Spleen (tissue), 11 donors: ENCODE data around the gene PCP2. TPM values are rescaled to one million over a fixed set of nuclear protein-coding genes. Genes with fewer than 3 reads are reported as not detected.

Source experiments
- DNase-seq: peaks from one replicate; pipeline ENCODE4 v3.0.0-alpha.2; 2020
- H3K27ac ChIP-seq, 8 donors: fragments of 200-600 bp; sonication (generic) in 7 of 8; 1 replicate in 4 of 8; 2 replicates in 4 of 8; pipeline versions ENCODE4 v1.5.0 to v1.8.0; 2016 to 2021; ENCODE audit warnings: inconsistent platforms in 4 of 8, mild to moderate bottlenecking in 4 of 8, moderate library complexity in 1 of 8
- H3K27me3 ChIP-seq, 7 donors: fragments of 200-600 bp; sonication (generic) in 6 of 7; replicated peaks in 1 of 7; 1 replicate in 4 of 7; 2 replicates in 3 of 7; pipeline versions ENCODE4 v1.5.0 to v1.8.0; 2016 to 2021; ENCODE audit warnings: inconsistent platforms in 3 of 7, mild to moderate bottlenecking in 1 of 7
- H3K36me3 ChIP-seq, 6 donors: fragments of 200-600 bp; sonication (generic) in 5 of 6; 1 replicate in 4 of 6; 2 replicates in 2 of 6; pipeline versions ENCODE4 v1.5.0 to v1.8.0; 2016 to 2021; ENCODE audit warnings: inconsistent platforms in 2 of 6
- H3K4me1 ChIP-seq, 6 donors: fragments of 200-600 bp; sonication (generic) in 5 of 6; 1 replicate in 3 of 6; 2 replicates in 3 of 6; pipeline versions ENCODE4 v1.5.0 to v1.8.0; 2016 to 2021; ENCODE audit warnings: inconsistent platforms in 3 of 6
- H3K4me3 ChIP-seq, 8 donors: fragments of 200-600 bp; sonication (generic) in 7 of 8; 1 replicate in 4 of 8; 2 replicates in 4 of 8; pipeline versions ENCODE4 v1.5.0 to v1.8.0; 2016 to 2021; ENCODE audit warnings: inconsistent platforms in 4 of 8, mild to moderate bottlenecking in 4 of 8, moderate library complexity in 2 of 8
- H3K9me3 ChIP-seq, 8 donors: fragments of 200-600 bp; sonication (generic) in 7 of 8; 1 replicate in 4 of 8; 2 replicates in 4 of 8; pipeline versions ENCODE4 v1.5.0 to v1.8.0; 2016 to 2021; ENCODE audit warnings: inconsistent platforms in 4 of 8
- POLR2A ChIP-seq, 3 donors: fragments of 450-650 bp; IDR thresholded peaks; one replicate each; pipeline ENCODE4 v1.5.1; 2017; ENCODE audit warnings: antibody characterized with exemption in 3 of 3, mild to moderate bottlenecking in 1 of 3
- POLR2AphosphoS5 ChIP-seq, 3 donors: sonication (generic); formaldehyde crosslinking; IDR thresholded peaks; one replicate each; pipeline ENCODE4 v1.5.1; 2017; ENCODE audit warnings: antibody characterized with exemption in 3 of 3
- WGBS, 5 donors: extraction: QIAGEN DNeasy Blood & Tissue Kit in 3 of 5; methylation state at CpG; one replicate each; pipeline versions ENCODE4 v1.1.5 to v1.1.7; 2013 to 2018; 5-methylcytosine and 5-hydroxymethylcytosine counted together
- intact Hi-C: fragments of 100-400 bp; cut with DNase I; formaldehyde crosslinking; loops from one replicate; pipeline ENCODE4 v1.15.0; 2023; ENCODE audit warnings: low total_unique reads
- polyA plus RNA-seq, 3 donors: library from polyadenylated mRNA; stranded (reverse); fragments of 200-250 nt; gene quantifications; one replicate each; pipeline ENCODE4 v1.2.1, GENCODE V29; 2013
- total RNA-seq, 7 donors: library from RNA; depleted of rRNA in 3 of 7; stranded (reverse); fragments of >200 nt in 3 of 7; fragmentation: NEBNext Ultra II Directional in 4 of 7; extraction: Animal tissue kit (Norgen Biotek cat#: 25700) in 4 of 7; gene quantifications; one replicate each; pipeline versions ENCODE4 v1.1.0 to v1.2.1, GENCODE V29; 2016 to 2021
- TF ChIP-seq, protein P1 (sequence below), 11 experiments: fragments of 200-600 bp in 7 of 11; fragments of 450-650 bp in 4 of 11; sonication (generic) in 4 of 11; IDR thresholded peaks in 8 of 11; conservative IDR thresholded peaks in 3 of 11; 1 replicate in 7 of 11; 2 replicates in 4 of 11; pipeline versions ENCODE4 v1.4.0 to v1.8.0; 2016 to 2021; ENCODE audit warnings: antibody characterized with exemption in 11 of 11, inconsistent platforms in 4 of 11, mild to moderate bottlenecking in 1 of 11
- donor health status: healthy with polysubstance abuse.
- donor health status: DM: no; HTN: no; CAD: no; lungs with moderate emphysema.
- donor health status: DM: no; HTN: no; CAD: no.
- donor health status: Bipolar disorder and iron deficiency.
- donor health status: healthy.
- donor health status: DM: no; HTN: no; CAD: no.
- donor health status: DM: yes; HTN: yes; CAD: no.

The PCP2 gene
- total and polyA plus RNA-seq, 10 donors = 1.5 to 5.9 (median 2.5) TPM; not detected in 1

- Histone ChIP-seq H3K27ac (no peak overlapping the region), H3K36me3 (peaks cover 0 to 69% (median 23%) of the 10 kb centered on the region in 6 donors), H3K4me1 (peaks cover 6 to 67% (median 38%) of the 10 kb centered on the region in 6 donors), H3K27me3 (peaks cover 0 to 14% (median 0%) of the 10 kb centered on the region in 7 donors), H3K4me3 (no peak overlapping the region), H3K9me3 (no peaks in the 10 kb centered on the region)
- intact Hi-C loops = no loop called here
- 91 to 95% (median 94%) methylated on average over 9 to 11 of the region's 11 CpGs for WGBS, 5 donors
- DNase-seq = no peak
- TF ChIP-seq POLR2A (IDR thresholded peaks at IDR 0.05) (no peak), POLR2AphosphoS5 (IDR thresholded peaks at IDR 0.05) (peak in 1 of 3 donors; percentile 36)
- TF ChIP-seq, protein P1, sequence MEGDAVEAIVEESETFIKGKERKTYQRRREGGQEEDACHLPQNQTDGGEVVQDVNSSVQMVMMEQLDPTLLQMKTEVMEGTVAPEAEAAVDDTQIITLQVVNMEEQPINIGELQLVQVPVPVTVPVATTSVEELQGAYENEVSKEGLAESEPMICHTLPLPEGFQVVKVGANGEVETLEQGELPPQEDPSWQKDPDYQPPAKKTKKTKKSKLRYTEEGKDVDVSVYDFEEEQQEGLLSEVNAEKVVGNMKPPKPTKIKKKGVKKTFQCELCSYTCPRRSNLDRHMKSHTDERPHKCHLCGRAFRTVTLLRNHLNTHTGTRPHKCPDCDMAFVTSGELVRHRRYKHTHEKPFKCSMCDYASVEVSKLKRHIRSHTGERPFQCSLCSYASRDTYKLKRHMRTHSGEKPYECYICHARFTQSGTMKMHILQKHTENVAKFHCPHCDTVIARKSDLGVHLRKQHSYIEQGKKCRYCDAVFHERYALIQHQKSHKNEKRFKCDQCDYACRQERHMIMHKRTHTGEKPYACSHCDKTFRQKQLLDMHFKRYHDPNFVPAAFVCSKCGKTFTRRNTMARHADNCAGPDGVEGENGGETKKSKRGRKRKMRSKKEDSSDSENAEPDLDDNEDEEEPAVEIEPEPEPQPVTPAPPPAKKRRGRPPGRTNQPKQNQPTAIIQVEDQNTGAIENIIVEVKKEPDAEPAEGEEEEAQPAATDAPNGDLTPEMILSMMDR (IDR thresholded peaks at IDR 0.05 in 8 of 11, conservative IDR thresholded peaks at IDR 0.05 in 3 of 11) = no peak
Measured at GRCh38 chr19:7640803-7641202, 7.3 kb upstream of the PCP2 start.

GRCh38 chr19:7639863-7640348, 6.4 kb upstream of the PCP2 start:
- peaks cover 0 to 60% (median 17%) of the 10 kb centered on the region in 6 donors for H3K36me3 ChIP-seq
- intact Hi-C loops = no loop called here

DNA sequence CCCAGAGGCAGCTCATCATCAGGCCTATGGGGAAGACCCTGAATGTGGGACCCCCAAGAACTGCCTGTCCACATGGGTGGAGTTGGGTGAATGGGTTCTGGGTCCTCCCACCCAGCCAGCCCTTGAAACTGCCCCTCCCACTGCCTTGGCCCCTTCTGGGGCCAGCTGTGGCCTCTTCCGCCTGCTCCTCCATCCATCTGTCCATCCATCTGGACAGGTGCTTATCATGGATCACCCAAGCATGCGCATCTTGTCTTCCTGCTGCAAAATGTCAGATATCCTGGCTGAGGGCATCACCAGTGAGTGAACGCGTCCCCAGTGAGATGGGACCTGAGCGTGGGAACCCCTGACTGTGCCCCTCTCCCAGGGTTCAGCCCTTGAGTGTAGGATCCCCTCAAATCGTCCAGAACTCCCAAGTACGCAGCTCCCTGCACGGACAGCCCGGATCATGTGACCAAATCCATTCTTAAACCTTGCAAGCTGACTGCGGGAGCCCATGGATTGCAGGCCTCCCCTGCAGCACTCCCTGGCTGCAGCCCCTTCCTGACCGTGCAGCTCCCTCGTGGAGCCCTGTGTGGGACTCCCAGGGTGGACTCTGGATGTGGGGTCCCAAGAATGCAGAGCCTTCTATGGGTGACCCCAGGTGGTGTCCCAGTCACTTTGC, 5.4 kb upstream of the PCP2 start:
- Histone ChIP-seq H3K4me3 (no peak overlapping the region), H3K27me3 (peaks cover 0 to 14% (median 0%) of the 10 kb centered on the region in 7 donors), H3K27ac (peak overlapping the region in 1 of 8 donors; percentile 95), H3K36me3 (peaks cover 0 to 51% (median 12%) of the 10 kb centered on the region in 6 donors), H3K4me1 (peaks cover 6 to 56% (median 35%) of the 10 kb centered on the region in 6 donors), H3K9me3 (no peaks in the 10 kb centered on the region)
- 81 to 100% (median 89%) methylated on average over 3 to 12 of the region's 12 CpGs for WGBS, 5 donors
- no peak for TF ChIP-seq POLR2AphosphoS5 (IDR thresholded peaks at IDR 0.05)
- TF ChIP-seq, protein P1 (IDR thresholded peaks at IDR 0.05 in 8 of 11, conservative IDR thresholded peaks at IDR 0.05 in 3 of 11) = no peak
- TF ChIP-seq POLR2A (IDR thresholded peaks at IDR 0.05) = no peak
- intact Hi-C loops = no loop called here
- DNase-seq = no peak

More at GRCh38 chr19:7639863-7640348, 6.4 kb upstream of the PCP2 start:
- H3K4me1 ChIP-seq = peaks cover 6 to 64% (median 38%) of the 10 kb centered on the region in 6 donors
- H3K27ac ChIP-seq = no peak overlapping the region
- no peak overlapping the region for H3K4me3 ChIP-seq
- WGBS, 5 donors = 94 to 97% (median 97%) methylated on average over 13 of the region's 13 CpGs
- no peaks in the 10 kb centered on the region for H3K9me3 ChIP-seq
- peaks cover 0 to 14% (median 0%) of the 10 kb centered on the region in 7 donors for H3K27me3 ChIP-seq
- no peak for TF ChIP-seq POLR2A (IDR thresholded peaks at IDR 0.05)
- TF ChIP-seq POLR2AphosphoS5 (IDR thresholded peaks at IDR 0.05) = no peak
- TF ChIP-seq, protein P1 (IDR thresholded peaks at IDR 0.05 in 8 of 11, conservative IDR thresholded peaks at IDR 0.05 in 3 of 11) = no peak
- DNase-seq = no peak
